ENCODE data around the gene SLIT3.

Gene SLIT3

GRCh38 chr5:168939156-168939800 lies 361.7 kb downstream of the SLIT3 start:
- no peak overlapping the region for H3K4me3 ChIP-seq (ENCODE audit: low read depth, low read length)
- no peak for TF ChIP-seq CTCF (IDR thresholded peaks at IDR 0.05; ENCODE audit: low read depth, low read length, missing control alignments)
- DNase-seq (ENCODE audit: low read depth): no peak

- TF ChIP-seq CTCF (IDR thresholded peaks at IDR 0.05; ENCODE audit: low read depth, low read length, missing control alignments): no peak
- H3K4me3 ChIP-seq (ENCODE audit: low read depth, low read length): no peak overlapping the region
- DNase-seq (ENCODE audit: low read depth): no peak
Measured at GRCh38 chr5:168936511-168936910, 364.4 kb downstream of the SLIT3 start.

GRCh38 chr5:168935183-168935582 lies 365.8 kb downstream of the SLIT3 start:
- H3K4me3 ChIP-seq (ENCODE audit: low read depth, low read length): no peak overlapping the region
- DNase-seq (ENCODE audit: low read depth): no peak
- TF ChIP-seq CTCF (IDR thresholded peaks at IDR 0.05; ENCODE audit: low read depth, low read length, missing control alignments): no peak

GRCh38 chr5:168934169-168934568 lies 366.8 kb downstream of the SLIT3 start:
- H3K4me3 ChIP-seq (ENCODE audit: low read depth, low read length): no peak overlapping the region
- TF ChIP-seq CTCF (IDR thresholded peaks at IDR 0.05; ENCODE audit: low read depth, low read length, missing control alignments): no peak
- DNase-seq (ENCODE audit: low read depth): no peak

- DNase-seq (ENCODE audit: low read depth): no peak
- no peak for TF ChIP-seq CTCF (IDR thresholded peaks at IDR 0.05; ENCODE audit: low read depth, low read length, missing control alignments)
- H3K4me3 ChIP-seq (ENCODE audit: low read depth, low read length): no peak overlapping the region
Measured at GRCh38 chr5:168932400-168933189, 368.3 kb downstream of the SLIT3 start.

- H3K4me3 ChIP-seq (ENCODE audit: low read depth, low read length): no peak overlapping the region
- no peak for DNase-seq (ENCODE audit: low read depth)
- TF ChIP-seq CTCF (IDR thresholded peaks at IDR 0.05; ENCODE audit: low read depth, low read length, missing control alignments): no peak
Measured at GRCh38 chr5:168931638-168932345, 369.1 kb downstream of the SLIT3 start.
